Measurements from ENCODE around the gene TTLL9.

DNA sequence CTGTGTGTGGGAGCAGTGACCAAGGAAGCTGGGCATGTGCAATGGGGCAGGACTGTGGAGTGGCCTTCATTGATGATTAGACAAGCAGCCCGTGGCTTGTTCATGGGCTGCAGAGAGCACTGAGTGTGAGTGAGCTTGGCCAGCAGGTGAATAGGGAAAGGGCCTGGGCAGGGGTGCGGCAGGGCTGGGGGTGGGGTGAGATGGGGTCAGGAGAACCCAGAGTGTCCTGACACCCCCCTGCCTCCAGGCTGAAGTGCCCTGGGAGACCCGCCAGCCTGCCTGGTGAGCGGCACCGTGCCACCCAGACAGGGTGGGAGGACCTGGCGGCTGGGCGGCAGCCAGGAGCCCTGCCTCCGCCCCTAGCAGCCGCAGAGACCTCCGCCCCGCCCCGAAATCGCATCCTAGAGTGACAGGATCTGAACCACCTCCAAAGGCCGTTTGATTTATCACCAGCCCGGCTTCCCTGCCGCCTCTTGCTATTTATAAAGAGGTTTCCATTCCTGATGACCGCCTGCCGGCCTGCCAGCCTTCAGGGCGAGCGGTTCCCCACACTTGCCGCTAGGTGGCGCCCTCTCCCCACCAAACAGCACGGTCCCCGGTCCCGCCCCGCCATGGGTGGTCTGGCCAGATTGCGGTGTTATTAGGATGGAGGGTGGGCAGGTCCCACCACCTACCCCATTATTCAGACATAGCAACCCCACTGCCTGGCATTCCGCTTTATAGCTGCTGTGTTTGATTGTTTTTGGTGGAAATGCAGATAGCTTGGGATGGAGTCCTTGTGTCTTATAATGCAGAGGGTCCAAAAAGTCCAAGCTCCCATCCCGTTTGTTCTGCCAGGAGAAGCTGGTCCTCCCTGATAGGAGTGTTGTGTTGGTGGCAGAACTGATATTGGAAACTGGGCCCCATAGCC, 47.8 kb upstream of the TTLL9 start:
- TF ChIP-seq, protein P1, sequence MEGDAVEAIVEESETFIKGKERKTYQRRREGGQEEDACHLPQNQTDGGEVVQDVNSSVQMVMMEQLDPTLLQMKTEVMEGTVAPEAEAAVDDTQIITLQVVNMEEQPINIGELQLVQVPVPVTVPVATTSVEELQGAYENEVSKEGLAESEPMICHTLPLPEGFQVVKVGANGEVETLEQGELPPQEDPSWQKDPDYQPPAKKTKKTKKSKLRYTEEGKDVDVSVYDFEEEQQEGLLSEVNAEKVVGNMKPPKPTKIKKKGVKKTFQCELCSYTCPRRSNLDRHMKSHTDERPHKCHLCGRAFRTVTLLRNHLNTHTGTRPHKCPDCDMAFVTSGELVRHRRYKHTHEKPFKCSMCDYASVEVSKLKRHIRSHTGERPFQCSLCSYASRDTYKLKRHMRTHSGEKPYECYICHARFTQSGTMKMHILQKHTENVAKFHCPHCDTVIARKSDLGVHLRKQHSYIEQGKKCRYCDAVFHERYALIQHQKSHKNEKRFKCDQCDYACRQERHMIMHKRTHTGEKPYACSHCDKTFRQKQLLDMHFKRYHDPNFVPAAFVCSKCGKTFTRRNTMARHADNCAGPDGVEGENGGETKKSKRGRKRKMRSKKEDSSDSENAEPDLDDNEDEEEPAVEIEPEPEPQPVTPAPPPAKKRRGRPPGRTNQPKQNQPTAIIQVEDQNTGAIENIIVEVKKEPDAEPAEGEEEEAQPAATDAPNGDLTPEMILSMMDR (IDR thresholded peaks at IDR 0.05) = peak; percentile 95 to 99
- no peak for TF ChIP-seq EP300 (IDR thresholded peaks at IDR 0.05)
- no peak for TF ChIP-seq POLR2A (IDR thresholded peaks at IDR 0.05)
- TF ChIP-seq POLR2AphosphoS5 (IDR thresholded peaks at IDR 0.05) = no peak

All from suprapubic skin (tissue), 4 donors.